PC-9 (cell line): ENCODE results near the gene WBP1L.

Experiments used
- EZH2 ChIP-seq: fragments of 200-600 bp; sonication (generic); IDR thresholded peaks from 2 replicates; pipeline ENCODE4 v1.8.0; 2017; ENCODE audit warnings: antibody characterized with exemption, low read depth
- TF ChIP-seq, protein P1 (sequence below): fragments of 200-600 bp; sonication (generic); conservative IDR thresholded peaks from 2 replicates; pipeline ENCODE4 v1.6.1; 2017; ENCODE audit warnings: mixed run types, antibody characterized with exemption, mild to moderate bottlenecking, moderate library complexity

DNA sequence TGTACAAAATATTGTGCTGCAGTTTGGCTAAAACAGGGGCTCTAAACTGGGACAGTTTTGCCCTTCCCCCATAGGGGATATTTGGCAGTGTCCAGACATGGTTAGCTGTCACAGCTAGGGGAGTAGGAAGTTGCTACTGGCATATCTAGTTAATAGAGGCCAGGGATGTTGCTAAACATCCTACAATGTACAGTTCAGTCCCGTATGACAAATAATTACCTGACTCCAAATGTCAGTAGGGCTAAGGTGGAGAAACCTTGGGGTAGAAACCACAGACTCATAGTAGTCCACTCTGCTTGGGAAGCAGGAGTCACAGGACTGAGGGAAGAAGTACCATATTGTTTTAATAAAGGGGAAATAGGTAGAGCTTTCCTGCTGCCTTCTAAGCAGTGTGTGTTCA lies 39.8 kb downstream of the WBP1L start:
- TF ChIP-seq, protein P1, sequence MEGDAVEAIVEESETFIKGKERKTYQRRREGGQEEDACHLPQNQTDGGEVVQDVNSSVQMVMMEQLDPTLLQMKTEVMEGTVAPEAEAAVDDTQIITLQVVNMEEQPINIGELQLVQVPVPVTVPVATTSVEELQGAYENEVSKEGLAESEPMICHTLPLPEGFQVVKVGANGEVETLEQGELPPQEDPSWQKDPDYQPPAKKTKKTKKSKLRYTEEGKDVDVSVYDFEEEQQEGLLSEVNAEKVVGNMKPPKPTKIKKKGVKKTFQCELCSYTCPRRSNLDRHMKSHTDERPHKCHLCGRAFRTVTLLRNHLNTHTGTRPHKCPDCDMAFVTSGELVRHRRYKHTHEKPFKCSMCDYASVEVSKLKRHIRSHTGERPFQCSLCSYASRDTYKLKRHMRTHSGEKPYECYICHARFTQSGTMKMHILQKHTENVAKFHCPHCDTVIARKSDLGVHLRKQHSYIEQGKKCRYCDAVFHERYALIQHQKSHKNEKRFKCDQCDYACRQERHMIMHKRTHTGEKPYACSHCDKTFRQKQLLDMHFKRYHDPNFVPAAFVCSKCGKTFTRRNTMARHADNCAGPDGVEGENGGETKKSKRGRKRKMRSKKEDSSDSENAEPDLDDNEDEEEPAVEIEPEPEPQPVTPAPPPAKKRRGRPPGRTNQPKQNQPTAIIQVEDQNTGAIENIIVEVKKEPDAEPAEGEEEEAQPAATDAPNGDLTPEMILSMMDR: no peak
- TF ChIP-seq EZH2: no peak
